HL-60/S4 treated with phorbol 12-myristate 13-acetate at 8.2 ng/mL for 4 days and 3 days (cell line): Measurements from ENCODE around the gene POLRMT.
"Not testable (repeated sequence)": the region's sequence is repeated elsewhere in the genome, so short reads cannot be mapped to it uniquely, and the experiment has no call there.

Experiments used
- in situ Hi-C: fragments of 300-500 bp; cut with MboI; formaldehyde crosslinking; loops from 2 replicates; pipeline ENCODE4 v1.15.0; 2022; ENCODE audit warnings: low sequenced_read_pairs

POLRMT gene

DNA sequence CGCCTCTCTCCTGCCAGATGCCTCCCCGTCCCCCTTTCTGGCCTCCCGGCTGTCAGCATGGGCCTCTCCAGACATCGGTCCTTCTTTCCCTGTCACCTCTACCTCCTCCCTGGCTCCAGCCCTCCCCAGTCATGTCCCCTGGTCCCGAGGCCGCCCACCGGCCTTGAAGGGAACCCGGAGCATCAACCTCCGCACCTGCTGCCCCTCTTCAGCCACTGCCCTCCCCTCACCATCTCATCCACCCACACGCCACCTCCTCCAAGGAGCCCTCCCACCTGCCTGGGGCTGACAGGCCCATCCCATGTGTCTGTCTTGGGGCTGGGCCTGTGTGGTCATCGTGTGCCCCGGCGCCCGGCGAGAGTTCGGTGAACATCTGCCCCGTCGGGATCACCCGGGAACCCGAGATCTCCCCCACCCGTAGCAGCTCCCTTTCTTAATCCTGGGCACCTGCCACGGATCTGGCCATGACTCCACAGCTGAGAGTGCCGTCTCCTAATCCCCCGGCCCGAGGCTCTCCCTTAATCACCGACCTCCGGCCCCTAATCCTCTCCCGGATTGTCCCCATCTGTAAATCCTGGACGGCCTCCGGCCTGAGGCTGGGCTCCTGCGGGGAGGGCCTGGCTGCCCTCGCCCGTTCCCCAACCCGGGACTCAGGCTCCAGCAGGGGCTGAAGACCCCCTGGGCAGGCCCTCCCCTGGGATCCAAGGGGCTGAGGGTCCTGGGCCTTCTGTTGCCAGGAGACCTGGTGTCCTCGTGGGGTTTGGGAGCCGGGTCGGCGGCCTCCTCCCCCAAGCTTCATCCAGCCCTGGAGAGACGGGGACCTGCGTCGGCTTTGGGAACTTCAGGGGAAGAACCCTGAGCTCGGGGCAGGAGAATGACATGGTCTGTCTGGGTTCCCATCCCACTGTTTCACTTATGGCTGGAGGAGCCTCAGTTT lies 37.7 kb downstream of the POLRMT start:
- in situ Hi-C loops: no loop called here

DNA sequence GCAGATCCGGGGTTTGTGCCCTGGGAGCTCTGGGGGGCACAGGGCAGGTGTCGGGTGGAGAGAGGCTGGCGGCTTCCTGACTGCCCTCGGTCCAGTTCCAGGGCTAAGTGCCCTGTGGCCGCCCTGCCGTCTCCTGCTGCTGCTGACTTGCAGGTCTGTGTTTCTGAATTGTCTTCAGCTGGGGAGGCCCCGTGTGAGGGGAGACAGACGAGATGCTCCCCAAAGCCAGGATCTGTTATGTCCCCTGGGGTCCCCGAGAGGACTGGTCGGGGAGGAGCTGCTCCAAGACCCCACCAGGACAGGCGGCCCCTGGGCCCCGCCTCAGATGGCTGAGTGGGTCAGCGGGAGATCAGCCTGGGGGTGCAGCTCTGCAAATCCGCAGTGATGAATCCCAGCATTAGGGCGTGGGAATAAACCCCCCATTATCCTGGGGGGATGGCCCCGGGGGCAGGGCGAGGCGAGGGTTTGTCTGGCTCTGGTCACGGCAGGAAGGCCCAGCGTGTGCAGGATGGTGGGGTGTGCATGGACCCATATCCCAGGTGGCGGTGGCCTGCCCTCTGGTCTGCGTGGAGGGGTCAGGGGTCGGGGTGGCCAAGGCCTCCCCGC lies 39.0 kb downstream of the POLRMT start:
- in situ Hi-C loops: no loop called here

DNA sequence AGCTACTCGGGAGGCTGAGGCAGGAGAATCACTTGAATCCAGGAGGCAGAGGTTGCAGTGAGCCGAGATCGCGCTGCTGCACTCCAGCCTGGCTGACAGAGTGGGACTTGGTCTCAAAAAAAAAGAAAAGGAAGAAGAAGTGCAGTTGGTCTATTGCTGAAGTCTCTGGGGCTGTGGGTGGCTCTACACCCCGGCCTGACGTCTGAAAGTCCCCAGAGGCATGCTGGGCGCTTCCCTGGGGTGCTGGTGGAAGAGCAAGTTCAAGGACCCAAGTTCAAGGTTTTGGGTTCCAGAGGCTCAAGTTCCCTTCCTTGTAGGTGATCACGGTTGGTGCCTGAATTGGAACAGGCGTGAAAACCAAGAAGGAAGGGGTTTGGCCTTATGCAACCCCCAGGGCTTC lies 39.8 kb downstream of the POLRMT start:
- in situ Hi-C loops: no loop called here

DNA sequence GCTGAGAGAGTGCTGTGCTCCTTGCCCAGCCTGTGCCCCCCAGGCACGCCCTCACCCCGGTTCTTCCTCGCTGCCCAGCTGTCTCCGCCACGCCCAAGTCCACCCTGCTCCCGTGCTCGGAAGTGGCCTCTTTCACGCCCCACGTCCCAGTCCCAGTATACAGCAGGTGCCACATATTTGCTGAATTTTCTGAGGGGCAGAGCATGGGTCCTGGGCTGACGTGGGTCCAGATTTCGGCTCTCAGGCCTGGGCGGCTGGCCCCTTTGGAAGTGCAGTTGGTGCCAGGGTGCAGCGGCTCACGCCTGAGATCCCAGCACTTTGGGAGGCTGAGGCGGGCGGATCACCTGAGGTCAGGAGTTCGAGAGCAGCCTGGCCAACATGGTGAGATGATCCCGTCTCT lies 40.3 kb downstream of the POLRMT start:
- in situ Hi-C loops: no loop called here

DNA sequence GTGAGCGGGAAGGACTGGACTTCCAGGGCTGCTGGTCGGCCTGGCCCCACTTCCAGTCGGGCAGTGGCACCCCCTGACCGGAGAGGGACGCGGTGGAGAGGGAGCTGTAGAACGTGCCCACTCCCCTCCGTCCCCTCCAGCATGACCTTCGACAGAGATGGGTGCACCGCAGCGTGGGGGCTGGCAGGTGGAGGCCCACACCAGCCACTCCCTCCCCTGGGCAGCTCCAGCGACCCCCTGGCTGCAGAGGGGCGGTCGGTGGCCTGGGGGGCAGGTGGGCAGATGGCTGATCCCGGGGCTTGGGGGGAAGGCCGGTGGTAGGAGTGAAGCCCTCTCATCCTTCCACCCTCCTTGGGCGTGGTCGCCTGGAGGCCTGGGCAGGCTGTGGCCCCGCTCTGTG lies 41.2 kb downstream of the POLRMT start:
- in situ Hi-C loops: no loop called here

DNA sequence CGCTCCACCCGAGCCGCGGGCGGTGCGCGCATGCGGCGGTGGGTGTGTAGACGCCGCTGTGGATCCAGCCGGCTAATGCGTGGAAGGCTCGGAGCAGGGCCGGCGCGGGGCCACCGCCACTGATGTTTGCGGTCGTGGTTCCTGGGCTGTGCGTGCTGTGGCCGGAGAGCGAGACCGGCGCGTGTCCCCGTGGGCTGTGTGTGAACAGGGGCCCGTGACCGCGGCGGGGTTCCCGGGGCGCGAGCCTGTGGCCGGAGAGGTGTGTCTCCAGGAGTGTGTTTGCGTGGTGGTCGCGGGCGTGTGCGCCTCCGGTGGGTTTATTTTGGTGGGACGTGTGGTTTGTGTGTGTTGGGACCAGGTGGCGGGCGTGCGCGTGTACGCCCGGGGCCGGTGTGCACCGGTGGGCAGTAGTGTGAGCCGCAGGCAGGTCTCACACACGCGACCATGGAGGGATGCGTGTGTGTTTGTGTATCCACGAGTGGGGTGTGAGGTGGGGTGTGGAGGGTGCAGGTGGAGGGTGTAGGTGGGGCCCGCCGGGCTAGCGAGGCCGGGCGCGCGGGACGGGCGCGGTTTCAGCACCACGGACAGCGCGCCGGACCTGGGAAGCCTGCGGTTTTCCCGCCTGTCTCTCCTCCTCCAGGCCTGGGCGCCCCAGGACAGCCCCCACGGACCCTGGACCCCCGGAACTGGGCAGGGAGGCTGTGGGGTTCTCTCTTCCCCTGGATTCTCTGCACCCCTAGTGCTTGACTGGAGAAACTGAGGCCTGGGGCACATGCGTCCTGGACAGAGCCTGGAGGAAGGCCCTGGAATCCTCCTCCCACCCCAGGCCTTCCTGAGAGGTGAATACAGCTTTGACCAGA lies 42.0 kb downstream of the POLRMT start:
- in situ Hi-C loops: no loop called here

DNA sequence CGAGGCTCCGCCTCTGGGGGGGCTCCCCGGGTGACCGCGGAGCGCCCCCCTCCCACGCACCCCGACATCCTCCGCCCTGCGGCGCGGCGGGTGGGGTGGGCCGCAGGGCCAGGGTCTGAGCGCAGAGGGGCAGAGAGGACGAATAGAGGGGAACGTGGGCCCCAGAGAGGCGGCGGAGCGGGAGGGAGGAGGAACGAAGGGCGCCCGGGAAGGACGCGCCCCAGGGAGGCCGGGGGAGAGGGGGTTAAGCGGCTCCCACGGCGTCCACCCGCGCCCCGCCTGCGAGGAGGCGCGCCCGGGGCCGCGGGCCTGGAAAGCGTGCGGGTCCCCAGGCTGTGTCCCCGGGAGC lies 42.6 kb downstream of the POLRMT start:
- in situ Hi-C loops: no loop called here

DNA sequence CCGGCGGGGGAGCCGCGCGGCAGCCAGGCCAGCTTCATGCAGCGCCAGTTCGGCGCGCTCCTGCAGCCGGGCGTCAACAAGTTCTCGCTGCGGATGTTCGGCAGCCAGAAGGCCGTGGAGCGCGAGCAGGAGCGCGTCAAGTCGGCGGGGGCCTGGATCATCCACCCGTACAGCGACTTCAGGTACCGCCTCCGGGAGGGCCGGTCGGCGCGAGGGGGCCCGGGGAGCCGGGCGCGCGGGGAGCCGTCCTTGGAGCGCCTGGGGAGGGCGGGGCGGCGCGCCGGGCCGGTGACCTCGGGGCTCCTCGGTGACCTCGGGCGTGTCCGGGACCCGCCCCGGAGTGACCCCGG lies 43.0 kb downstream of the POLRMT start:
- in situ Hi-C loops: no loop called here

DNA sequence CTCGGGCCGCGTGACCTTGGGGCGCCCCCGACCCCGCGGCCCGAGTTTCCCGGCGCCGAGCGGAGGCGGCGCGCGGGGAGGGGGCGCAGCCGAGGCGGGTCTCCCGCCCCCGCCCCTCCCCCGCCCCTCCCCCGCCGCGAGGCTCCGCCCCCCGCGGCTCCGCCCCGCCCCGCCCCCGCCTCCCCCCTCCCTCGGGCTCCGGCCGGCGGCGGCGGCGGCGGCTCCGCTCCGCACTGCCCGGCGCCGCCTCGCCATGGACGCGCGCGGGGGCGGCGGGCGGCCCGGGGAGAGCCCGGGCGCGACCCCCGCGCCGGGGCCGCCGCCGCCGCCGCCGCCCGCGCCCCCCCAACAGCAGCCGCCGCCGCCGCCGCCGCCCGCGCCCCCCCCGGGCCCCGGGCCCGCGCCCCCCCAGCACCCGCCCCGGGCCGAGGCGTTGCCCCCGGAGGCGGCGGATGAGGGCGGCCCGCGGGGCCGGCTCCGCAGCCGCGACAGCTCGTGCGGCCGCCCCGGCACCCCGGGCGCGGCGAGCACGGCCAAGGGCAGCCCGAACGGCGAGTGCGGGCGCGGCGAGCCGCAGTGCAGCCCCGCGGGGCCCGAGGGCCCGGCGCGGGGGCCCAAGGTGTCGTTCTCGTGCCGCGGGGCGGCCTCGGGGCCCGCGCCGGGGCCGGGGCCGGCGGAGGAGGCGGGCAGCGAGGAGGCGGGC lies 43.5 kb downstream of the POLRMT start, which contains the start of gene HCN2:
Gene HCN2, plus strand, starts transcription at position 189 of the 703 bp plus-strand sequence. Its CDS starts 65 bp downstream, at position 254.
- in situ Hi-C loops: no loop called here

DNA sequence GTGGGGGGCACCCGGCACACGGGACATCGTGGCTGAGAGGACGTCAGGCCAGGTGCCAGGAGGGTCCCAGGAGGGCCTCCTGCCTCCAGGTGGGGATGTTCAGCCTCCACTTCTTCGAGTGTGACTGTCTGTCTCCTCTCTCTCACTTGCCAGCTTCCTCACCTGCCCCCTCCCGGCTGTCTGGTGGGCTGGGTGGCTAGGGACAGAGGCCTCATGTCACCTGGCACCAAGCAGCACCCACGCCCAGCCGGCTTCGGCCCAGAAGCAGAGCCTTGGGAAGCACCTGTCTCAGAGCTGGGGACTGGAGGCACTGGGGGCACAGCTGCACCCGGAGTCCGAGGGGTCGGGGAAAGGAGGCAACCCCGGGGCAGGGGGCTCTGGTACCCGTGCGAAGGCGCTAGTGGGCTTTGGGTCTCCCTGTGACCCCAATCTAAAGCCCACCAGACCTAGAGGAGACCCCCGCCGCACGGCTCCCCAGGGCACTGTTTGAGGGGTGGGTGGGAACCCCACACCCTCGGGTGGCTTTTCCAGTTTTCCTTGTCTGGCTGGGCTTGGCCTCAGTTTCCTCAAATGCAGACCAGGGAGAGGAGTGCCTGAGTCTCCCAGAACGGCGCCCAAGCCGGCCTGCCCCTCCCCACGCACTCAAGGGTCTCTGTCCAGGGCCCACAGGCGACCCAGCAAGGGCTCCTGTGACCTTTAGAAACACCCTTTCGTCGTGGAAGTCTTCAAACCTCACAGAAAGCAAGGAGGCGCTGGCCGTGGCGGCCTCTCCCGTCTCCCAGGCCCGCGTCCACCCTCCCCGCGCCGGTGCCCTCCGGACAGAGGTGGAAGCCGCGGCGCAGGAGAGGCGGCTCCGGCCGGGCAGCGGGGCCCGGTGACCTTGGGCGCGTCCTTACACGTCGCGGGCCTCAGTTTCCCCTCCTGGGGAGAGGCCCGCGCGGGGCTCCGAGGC lies 44.3 kb downstream of the POLRMT start:
- in situ Hi-C loops: no loop called here

DNA sequence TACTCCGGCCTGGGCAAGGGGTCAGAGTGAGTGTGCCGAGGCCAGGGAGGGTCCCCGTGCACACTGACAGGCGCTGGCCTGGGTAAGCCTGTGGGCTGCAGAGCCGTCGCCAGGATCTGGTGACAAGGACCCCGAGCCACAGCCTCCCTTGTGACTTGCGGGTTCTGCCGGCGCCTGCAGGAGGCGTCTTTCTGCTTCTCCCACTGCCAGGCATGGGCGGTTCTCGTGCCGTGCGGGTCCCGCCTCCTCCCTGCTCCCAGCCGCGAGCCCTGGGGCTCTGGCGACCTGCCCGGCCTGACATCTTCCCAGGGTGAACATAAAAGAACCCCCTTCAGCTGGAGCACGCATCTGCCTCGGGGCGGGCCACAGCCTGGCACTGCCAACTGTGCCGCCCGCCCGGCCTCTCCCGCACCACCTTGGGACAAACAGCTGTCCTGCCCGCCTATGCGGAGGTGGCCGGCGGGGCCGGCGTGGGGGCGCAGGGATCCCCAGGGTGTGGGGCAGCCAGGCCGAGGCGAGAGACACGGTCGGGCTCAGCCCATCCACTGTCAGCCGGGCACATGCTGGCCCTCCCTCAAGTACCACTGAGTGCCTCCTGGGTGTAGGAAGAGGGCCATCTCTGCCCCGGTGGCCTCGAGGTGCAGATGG lies 45.1 kb downstream of the POLRMT start:
- in situ Hi-C loops: no loop called here

DNA sequence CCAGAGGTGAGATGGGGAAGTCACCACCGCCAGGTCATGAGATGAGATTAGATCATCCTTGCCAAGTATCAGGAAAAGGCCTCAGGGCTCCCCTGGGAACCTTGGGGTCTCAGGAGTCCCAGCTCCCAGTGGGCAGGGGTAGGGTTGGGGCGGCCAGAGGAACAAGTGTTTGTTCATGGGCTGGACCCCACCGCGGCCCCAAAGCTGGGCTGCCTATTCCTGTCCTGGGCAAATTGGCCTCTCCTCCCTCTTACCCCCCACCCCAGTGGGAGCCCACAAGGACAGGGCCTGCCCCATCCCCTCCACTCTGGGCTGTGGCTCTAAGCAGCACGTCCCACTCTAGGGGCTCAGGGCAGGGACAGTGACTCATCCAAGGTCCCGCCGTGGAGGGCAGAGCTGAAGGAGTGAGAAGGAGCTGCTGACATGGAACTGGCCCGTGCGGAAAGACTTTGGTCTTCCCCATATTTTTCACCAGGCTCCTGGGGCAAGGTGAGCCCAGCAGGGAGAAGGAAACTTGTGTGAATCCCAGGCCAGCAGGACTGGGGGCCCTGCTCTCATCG lies 47.7 kb downstream of the POLRMT start:
- in situ Hi-C loops: no loop called here

DNA sequence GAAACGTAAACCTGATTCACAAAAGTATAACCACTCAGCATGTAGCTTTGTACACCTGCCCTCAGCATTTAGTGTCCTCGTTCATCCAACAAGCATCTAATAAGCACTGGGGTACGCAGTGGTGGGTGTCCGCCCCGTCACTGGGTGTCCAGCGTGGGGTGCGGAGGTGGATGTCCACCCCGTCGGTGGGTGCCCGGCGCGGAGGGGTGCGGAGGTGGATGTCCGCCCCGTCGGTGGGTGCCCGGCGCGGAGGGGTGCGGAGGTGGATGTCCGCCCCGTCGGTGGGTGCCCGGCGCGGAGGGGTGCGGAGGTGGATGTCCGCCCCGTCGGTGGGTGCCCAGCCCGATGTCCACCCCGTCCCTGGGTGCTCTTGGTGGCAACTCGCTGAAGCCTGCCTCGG lies 48.2 kb downstream of the POLRMT start:
- in situ Hi-C loops: not testable (repeated sequence)

DNA sequence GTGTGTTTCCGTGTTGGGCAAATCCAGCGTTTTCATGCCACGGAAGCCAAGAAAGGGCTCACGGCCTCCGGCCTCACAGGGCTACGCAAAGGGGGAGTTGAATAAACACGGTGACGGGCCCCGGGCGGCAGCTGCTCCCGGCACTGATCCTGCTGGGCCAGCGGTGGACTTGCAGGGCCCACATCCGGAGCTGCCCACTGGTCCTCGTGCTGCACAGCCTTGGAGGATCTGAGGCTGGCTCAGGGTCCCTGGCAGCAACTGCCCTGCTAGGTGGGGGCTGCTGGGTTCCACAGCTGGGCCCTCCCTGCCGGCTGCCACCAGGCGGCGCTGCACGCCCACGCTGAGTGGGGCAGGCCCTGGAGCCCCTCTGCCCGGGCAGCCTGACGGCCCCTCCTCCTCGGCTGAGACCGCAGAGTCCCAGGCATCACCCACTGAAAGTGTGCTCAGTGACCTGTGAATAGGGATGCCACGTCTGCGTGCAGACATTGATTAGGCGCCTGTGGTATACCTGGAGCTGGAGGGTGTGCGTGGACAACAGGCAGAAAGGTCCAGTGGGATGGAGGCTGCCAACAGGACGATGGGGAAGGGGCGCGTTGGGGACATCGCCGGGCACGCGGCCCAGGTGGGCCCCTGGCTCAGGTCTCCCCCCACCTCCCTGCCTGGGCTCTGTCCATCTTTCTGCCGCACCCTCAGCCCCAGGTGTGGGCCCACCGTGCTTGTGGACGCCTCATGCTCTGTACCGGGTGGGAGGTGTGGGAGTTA lies 48.9 kb downstream of the POLRMT start:
- in situ Hi-C loops: no loop called here

DNA sequence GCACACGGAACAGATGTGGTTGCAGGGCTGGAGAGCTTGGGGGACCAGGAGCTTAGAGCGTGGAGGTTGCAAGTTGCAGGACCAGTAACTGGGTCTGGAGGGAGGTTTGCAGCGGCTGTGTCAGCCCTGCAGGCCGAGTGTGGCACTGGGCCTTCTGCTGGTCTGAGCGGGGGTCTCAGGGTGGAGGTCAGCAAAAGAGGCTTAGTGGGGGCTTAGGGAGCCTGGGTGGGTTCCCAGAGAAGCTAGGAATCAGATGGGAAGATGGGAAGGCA lies 49.4 kb downstream of the POLRMT start:
- in situ Hi-C loops: no loop called here

DNA sequence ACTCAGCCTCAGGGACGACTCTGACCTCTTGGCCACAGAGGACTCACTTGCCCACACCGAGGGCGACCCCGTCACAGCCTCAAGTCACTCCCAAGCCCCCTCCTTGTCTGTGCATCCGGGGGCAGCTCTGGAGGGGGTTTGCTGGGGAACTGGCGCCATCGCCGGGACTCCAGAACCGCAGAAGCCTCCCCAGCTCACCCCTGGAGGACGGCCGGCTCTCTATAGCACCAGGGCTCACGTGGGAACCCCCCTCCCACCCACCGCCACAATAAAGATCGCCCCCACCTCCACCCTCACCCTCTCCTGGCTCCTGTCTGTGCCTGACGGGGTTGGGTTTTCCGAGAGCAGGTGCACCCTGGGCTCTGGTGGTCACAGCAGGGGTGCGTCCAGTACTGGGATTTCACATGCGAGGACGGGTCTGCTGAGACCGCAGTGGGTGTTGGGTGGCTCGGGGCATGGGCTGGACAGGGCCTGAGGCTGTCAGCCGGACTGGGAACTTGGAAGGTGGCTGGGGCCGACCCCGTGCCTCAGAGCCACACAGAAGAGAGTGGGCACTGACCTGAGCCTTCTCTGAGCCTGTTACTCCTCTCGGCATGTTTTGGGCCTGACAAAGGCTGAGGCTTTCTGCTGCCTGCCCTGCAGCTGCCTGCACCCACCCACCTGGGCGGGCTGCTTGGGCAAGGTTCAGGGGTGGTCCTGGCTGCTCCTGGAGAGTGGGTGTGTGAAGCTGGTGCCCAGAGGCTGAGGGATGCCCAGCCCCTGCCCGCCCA lies 50.0 kb downstream of the POLRMT start:
- in situ Hi-C loops: no loop called here

DNA sequence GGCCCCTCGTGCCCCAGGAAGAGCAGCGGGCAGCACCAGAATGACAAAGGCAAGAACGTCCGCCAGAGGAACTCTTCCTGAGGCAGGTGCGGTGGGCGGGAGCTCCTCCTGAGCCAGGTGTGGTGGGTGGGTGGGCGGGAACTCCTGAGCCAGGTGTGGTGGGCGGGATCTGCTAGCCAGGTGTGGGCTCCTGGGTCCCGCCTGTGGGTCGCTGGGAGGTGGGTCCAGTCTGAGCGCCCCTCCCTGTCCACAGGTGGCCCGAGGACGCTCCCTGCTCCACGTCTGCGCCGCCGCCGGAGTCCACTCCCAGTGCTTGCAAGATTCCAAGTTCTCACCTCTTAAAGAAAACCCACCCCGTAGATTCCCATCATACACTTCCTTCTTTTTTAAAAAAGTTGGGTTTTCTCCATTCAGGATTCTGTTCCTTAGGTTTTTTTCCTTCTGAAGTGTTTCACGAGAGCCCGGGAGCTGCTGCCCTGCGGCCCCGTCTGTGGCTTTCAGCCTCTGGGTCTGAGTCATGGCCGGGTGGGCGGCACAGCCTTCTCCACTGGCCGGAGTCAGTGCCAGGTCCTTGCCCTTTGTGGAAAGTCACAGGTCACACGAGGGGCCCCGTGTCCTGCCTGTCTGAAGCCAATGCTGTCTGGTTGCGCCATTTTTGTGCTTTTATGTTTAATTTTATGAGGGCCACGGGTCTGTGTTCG lies 50.7 kb downstream of the POLRMT start:
- in situ Hi-C loops: no loop called here
